HepG2 (cell line): Measurements from ENCODE around the gene COMT. TPM values are rescaled to one million over a fixed set of nuclear protein-coding genes. Genes with fewer than 3 reads are reported as not detected.

Source experiments
- GATAD2A ChIP-seq: IDR thresholded peaks from 2 replicates; pipeline ENCODE4 v1.6.1; 2016
- KLF11 ChIP-seq: IDR thresholded peaks from 2 replicates; pipeline ENCODE4 v1.6.1; 2016; ENCODE audit warnings: missing compliant biosample characterization
- NAIF1 ChIP-seq: sonication (generic); formaldehyde crosslinking; IDR thresholded peaks from 2 replicates; pipeline ENCODE4 v1.5.0; 2020; ENCODE audit warnings: mild to moderate bottlenecking, missing genetic modification reagents, borderline replicate concordance
- NFE2 ChIP-seq: sonication (generic); formaldehyde crosslinking; IDR thresholded peaks from 2 replicates; pipeline ENCODE4 v1.4.0; 2020; ENCODE audit warnings: missing genetic modification reagents
- NFIC ChIP-seq: IDR thresholded peaks from 2 replicates; pipeline ENCODE4 v1.6.1; 2012; ENCODE audit warnings: mild to moderate bottlenecking, low read length, inconsistent platforms
- NONO ChIP-seq, 2 experiments: fragments of 450-650 bp in 1 of 2; sonication (generic) in 1 of 2; formaldehyde crosslinking in 1 of 2; IDR thresholded peaks in 1 of 2; conservative IDR thresholded peaks in 1 of 2; 2 replicates each; pipeline versions ENCODE4 v1.6.1 to v1.8.0; 2017 to 2022; ENCODE audit warnings: mild to moderate bottlenecking in 1 of 2, missing genetic modification reagents in 1 of 2, moderate library complexity in 1 of 2
- NR3C1 ChIP-seq: sonication (generic); formaldehyde crosslinking; IDR thresholded peaks from 2 replicates; pipeline ENCODE4 v1.4.0; 2020; ENCODE audit warnings: missing genetic modification reagents
- RBAK ChIP-seq: sonication (generic); formaldehyde crosslinking; IDR thresholded peaks from 2 replicates; pipeline ENCODE4 v1.5.1; 2020; ENCODE audit warnings: mild to moderate bottlenecking, missing genetic modification reagents
- TBP ChIP-seq: sonication (generic); formaldehyde crosslinking; IDR thresholded peaks from 2 replicates; pipeline ENCODE4 v1.5.0; 2020; ENCODE audit warnings: missing genetic modification reagents
- ZBTB8A ChIP-seq: sonication (generic); formaldehyde crosslinking; IDR thresholded peaks from 2 replicates; pipeline ENCODE4 v1.4.0; 2020; ENCODE audit warnings: mild to moderate bottlenecking, low read depth, missing genetic modification reagents, borderline replicate concordance
- ZEB1 ChIP-seq: IDR thresholded peaks from 2 replicates; pipeline ENCODE4 v1.6.1; 2012; ENCODE audit warnings: mild to moderate bottlenecking, low read depth, inconsistent platforms; ENCODE audit not compliant: insufficient replicate concordance
- ZKSCAN1 ChIP-seq: fragments of 150-350 bp; IDR thresholded peaks from 2 replicates; pipeline ENCODE4 v1.6.1; 2014; ENCODE audit warnings: low read length
- ZNF10 ChIP-seq: sonication (generic); formaldehyde crosslinking; IDR thresholded peaks from 2 replicates; pipeline ENCODE4 v1.4.0; 2020; ENCODE audit warnings: mild to moderate bottlenecking, low read depth, missing genetic modification reagents, borderline replicate concordance
- ZNF230 ChIP-seq: sonication (generic); formaldehyde crosslinking; IDR thresholded peaks from 2 replicates; pipeline ENCODE4 v1.4.0; 2020; ENCODE audit warnings: mild to moderate bottlenecking, missing genetic modification reagents
- ZNF232 ChIP-seq: sonication (generic); formaldehyde crosslinking; IDR thresholded peaks from 2 replicates; pipeline ENCODE4 v1.4.0; 2020; ENCODE audit warnings: missing genetic modification reagents, borderline replicate concordance
- ZNF367 ChIP-seq: sonication (generic); formaldehyde crosslinking; IDR thresholded peaks from 2 replicates; pipeline ENCODE4 v1.4.0; 2020; ENCODE audit warnings: missing genetic modification reagents, borderline replicate concordance
- ZNF570 ChIP-seq: sonication (generic); formaldehyde crosslinking; IDR thresholded peaks from 2 replicates; pipeline ENCODE4 v1.4.0; 2020; ENCODE audit warnings: mild to moderate bottlenecking, missing genetic modification reagents, borderline replicate concordance
- ZNF772 ChIP-seq: sonication (generic); formaldehyde crosslinking; IDR thresholded peaks from 2 replicates; pipeline ENCODE4 v1.5.0; 2020; ENCODE audit warnings: mild to moderate bottlenecking, missing genetic modification reagents
- ZNF850 ChIP-seq: sonication (generic); formaldehyde crosslinking; conservative IDR thresholded peaks from 2 replicates; pipeline ENCODE4 v1.9.0; 2021; ENCODE audit warnings: mild to moderate bottlenecking, missing genetic modification reagents
- polyA plus RNA-seq, 8 experiments: library from polyadenylated mRNA; depleted of rRNA in 3 of 8; stranded (reverse) in 7 of 8; unstranded in 1 of 8; fragments of >200 nt; fragmentation: Illumina TruSeq in 4 of 8; extraction: Trizol in 4 of 8; gene quantifications; 2 replicates each; pipeline versions ENCODE4 v1.2.1 to v1.2.3, GENCODE V29; 2011 to 2016; ENCODE audit warnings: low read depth in 4 of 8, missing spikeins in 1 of 8, mixed read lengths in 1 of 8; ENCODE audit not compliant: insufficient read depth in 1 of 8
- total RNA-seq, 5 experiments: library from RNA; depleted of rRNA; stranded (reverse); fragments of >200 nt; fragmentation: Illumina TruSeq; extraction: Trizol; gene quantifications; 2 replicates each; pipeline ENCODE4 v1.2.3, GENCODE V29; 2016; ENCODE audit warnings: low read depth in 1 of 5
- TF ChIP-seq, protein P1 (sequence below): IDR thresholded peaks from 2 replicates; pipeline ENCODE4 v1.6.1; 2016
- TF ChIP-seq, protein P2 (sequence below): sonication (generic); formaldehyde crosslinking; IDR thresholded peaks from 2 replicates; pipeline ENCODE4 v1.4.0; 2020; ENCODE audit warnings: missing genetic modification reagents
- TF ChIP-seq, protein P3 (sequence below): sonication (generic); formaldehyde crosslinking; IDR thresholded peaks from 2 replicates; pipeline ENCODE4 v1.4.0; 2020; ENCODE audit warnings: mild to moderate bottlenecking, missing genetic modification reagents
- TF ChIP-seq, protein P4 (sequence below): sonication (generic); formaldehyde crosslinking; IDR thresholded peaks from 2 replicates; pipeline ENCODE4 v1.4.0; 2020; ENCODE audit warnings: missing genetic modification reagents, mild to moderate bottlenecking, borderline replicate concordance
- TF ChIP-seq, protein P5 (sequence below): IDR thresholded peaks from 2 replicates; pipeline ENCODE4 v1.6.1; 2016; ENCODE audit warnings: missing genetic modification reagents, missing compliant biosample characterization

The COMT gene
- total and polyA plus RNA-seq, 2 of the 13 experiments (the other 11 are each of a cell fraction or from before 2014, with no cell fraction given), result 156 to 162 TPM

DNA sequence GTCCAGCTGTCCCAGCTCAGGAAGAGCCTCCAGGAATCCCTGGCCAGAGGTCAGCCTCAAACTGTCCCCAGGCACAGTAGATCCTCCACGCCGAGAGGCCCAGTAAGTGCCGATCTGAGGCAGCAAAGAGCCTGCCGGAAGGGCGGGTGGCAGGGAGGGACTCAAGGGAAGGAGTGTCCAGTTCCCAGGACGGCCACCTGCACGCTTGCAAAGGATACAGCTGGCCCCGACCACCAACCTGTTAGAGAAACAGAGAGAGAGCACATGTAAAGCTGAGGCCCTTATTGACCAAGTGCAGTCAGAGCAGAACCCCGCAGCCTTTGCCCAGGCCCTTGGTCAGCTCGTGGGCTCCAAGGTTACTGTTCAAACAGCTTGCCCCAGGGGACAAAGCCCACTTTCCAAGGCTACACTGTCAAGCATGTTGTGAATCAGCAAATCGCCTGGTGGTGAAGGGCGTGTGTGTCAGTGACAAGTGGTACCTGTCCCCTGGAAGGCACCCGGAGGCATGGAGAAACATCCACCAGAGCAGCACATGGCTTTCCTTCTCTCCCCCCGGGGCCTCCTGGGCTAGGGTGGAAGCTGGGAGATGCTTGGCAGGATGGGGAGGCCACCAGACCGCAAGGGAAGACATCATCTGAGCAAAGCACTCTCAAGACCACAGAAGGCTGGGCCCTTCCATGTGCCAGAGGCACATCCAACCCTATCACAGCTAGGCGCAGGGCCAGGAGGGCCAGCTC is 42.6 kb upstream of the COMT start (continued):
- TF ChIP-seq NAIF1 (CRISPR knock-in tag) (no peak), ZNF850 (CRISPR knock-in tag) (no peak), RBAK (peak; percentile 91), ZBTB8A (CRISPR knock-in tag) (no peak), GATAD2A (CRISPR knock-in tag) (peak; percentile 86), ZEB1 (no peak), ZNF230 (CRISPR knock-in tag) (no peak), ZKSCAN1 (no peak; the same call in 1 of the 2 replicates), NR3C1 (CRISPR knock-in tag) (no peak), ZNF232 (CRISPR knock-in tag) (no peak), KLF11 (no peak), NONO (IDR thresholded peaks at IDR 0.05) (no peak), NONO (CRISPR knock-in tag; conservative IDR thresholded peaks at IDR 0.05) (peak; percentile 88), ZNF772 (no peak), ZNF570 (CRISPR knock-in tag) (no peak), ZNF10 (CRISPR knock-in tag) (no peak), ZNF367 (CRISPR knock-in tag) (no peak), NFE2 (CRISPR knock-in tag) (0 out of 2 replicates have a peak, but pooled peaks have one; percentile 13), NFIC (no peak), TBP (CRISPR knock-in tag) (no peak)
- TF ChIP-seq, protein P1, sequence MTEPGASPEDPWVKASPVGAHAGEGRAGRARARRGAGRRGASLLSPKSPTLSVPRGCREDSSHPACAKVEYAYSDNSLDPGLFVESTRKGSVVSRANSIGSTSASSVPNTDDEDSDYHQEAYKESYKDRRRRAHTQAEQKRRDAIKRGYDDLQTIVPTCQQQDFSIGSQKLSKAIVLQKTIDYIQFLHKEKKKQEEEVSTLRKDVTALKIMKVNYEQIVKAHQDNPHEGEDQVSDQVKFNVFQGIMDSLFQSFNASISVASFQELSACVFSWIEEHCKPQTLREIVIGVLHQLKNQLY, result peak; percentile 35; the same call in 1 of the 2 replicates
- TF ChIP-seq, protein P2, sequence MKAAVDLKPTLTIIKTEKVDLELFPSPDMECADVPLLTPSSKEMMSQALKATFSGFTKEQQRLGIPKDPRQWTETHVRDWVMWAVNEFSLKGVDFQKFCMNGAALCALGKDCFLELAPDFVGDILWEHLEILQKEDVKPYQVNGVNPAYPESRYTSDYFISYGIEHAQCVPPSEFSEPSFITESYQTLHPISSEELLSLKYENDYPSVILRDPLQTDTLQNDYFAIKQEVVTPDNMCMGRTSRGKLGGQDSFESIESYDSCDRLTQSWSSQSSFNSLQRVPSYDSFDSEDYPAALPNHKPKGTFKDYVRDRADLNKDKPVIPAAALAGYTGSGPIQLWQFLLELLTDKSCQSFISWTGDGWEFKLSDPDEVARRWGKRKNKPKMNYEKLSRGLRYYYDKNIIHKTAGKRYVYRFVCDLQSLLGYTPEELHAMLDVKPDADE, result no peak
- TF ChIP-seq, protein P3, sequence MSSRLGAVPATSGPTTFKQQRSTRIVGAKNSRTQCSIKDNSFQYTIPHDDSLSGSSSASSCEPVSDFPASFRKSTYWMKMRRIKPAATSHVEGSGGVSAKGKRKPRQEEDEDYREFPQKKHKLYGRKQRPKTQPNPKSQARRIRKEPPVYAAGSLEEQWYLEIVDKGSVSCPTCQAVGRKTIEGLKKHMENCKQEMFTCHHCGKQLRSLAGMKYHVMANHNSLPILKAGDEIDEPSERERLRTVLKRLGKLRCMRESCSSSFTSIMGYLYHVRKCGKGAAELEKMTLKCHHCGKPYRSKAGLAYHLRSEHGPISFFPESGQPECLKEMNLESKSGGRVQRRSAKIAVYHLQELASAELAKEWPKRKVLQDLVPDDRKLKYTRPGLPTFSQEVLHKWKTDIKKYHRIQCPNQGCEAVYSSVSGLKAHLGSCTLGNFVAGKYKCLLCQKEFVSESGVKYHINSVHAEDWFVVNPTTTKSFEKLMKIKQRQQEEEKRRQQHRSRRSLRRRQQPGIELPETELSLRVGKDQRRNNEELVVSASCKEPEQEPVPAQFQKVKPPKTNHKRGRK (CRISPR knock-in tag), result no peak
- TF ChIP-seq, protein P4, sequence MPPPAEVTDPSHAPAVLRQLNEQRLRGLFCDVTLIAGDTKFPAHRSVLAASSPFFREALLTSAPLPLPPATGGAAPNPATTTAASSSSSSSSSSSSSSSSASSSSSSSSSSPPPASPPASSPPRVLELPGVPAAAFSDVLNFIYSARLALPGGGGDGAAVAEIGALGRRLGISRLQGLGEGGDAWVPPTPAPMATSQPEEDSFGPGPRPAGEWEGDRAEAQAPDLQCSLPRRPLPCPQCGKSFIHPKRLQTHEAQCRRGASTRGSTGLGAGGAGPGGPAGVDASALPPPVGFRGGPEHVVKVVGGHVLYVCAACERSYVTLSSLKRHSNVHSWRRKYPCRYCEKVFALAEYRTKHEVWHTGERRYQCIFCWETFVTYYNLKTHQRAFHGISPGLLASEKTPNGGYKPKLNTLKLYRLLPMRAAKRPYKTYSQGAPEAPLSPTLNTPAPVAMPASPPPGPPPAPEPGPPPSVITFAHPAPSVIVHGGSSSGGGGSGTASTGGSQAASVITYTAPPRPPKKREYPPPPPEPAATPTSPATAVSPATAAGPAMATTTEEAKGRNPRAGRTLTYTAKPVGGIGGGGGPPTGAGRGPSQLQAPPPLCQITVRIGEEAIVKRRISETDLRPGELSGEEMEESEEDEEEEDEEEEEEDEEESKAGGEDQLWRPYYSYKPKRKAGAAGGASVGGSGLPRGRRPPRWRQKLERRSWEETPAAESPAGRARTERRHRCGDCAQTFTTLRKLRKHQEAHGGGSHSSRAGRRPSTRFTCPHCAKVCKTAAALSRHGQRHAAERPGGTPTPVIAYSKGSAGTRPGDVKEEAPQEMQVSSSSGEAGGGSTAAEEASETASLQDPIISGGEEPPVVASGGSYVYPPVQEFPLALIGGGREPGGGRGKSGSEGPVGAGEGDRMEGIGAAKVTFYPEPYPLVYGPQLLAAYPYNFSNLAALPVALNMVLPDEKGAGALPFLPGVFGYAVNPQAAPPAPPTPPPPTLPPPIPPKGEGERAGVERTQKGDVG (CRISPR knock-in tag), result no peak
- TF ChIP-seq, protein P5, sequence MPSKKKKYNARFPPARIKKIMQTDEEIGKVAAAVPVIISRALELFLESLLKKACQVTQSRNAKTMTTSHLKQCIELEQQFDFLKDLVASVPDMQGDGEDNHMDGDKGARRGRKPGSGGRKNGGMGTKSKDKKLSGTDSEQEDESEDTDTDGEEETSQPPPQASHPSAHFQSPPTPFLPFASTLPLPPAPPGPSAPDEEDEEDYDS (CRISPR knock-in tag), result 0 out of 2 replicates have a peak, but pooled peaks have one; percentile 29
